HepG2 (cell line): ENCODE results near the gene POU5F1. TPM values are rescaled to one million over a fixed set of nuclear protein-coding genes. Genes with fewer than 3 reads are reported as not detected.
"Not testable (repeated sequence)": the region's sequence is repeated elsewhere in the genome, so short reads cannot be mapped to it uniquely, and the experiment has no call there.

Experiments used
- ATAC-seq: fragments of 200-7000 bp; cut with Tn5 transposase; 3 replicates; pipeline ENCODE4 v1.9.1; 2020; ENCODE audit warnings: mild to moderate bottlenecking, moderate library complexity
- BruUV-seq: library from RNA; stranded (reverse); fragments of 400-500 nt; replicated peaks from 2 replicates; lab custom pipeline; 2021; lab: Mats Ljungman, UMichigan
- CTCF ChIA-PET: fragments of 300-600 bp; formaldehyde crosslinking; extraction: SDS; loops from one replicate; lab custom pipeline; 2021; ENCODE audit warnings: low total read pairs, inconsistent platforms, low intra/inter-chr PET ratio; lab: Yijun Ruan, JAX
- POLR2A ChIA-PET: fragments of 350-600 bp; sonication (Branson Sonifier 250); formaldehyde crosslinking; loops from one replicate; lab custom pipeline; 2020; ENCODE audit warnings: antibody characterized with exemption, inconsistent platforms; lab: Yijun Ruan, JAX
- DNase-seq: peaks from one replicate; pipeline ENCODE4 v3.0.0-alpha.2; 2015; ENCODE audit warnings: low spot score
- FAIRE-seq: peaks from 3 replicates; lab custom pipeline; 2011; peaks lifted over from hg19 to GRCh38; lab: Jason Lieb, UNC
- H2AFZ ChIP-seq: one replicate; pipeline ENCODE4 v1.6.1; 2011; ENCODE audit warnings: low read length, inconsistent platforms
- H3K27ac ChIP-seq: fragments of 300-600 bp; 3 replicates; pipeline ENCODE4 v1.8.0; 2011; ENCODE audit warnings: mixed run types, mild to moderate bottlenecking, mixed read lengths, low read length, inconsistent platforms; ENCODE audit not compliant: insufficient read depth; ENCODE audit errors: extremely low read length
- H3K27me3 ChIP-seq, 2 experiments: fragments of 200-600 bp in 1 of 2; 2 replicates in 1 of 2; 3 replicates in 1 of 2; pipeline versions ENCODE4 v1.6.0 to v1.8.0; 2011; ENCODE audit warnings: low read length in 2 of 2, mild to moderate bottlenecking in 2 of 2, moderate library complexity in 2 of 2, inconsistent platforms in 1 of 2; ENCODE audit not compliant: insufficient read depth in 2 of 2, control insufficient read depth in 1 of 2
- H3K36me3 ChIP-seq, 2 experiments: fragments of 200-600 bp in 1 of 2; replicated peaks in 1 of 2; 2 replicates in 1 of 2; 3 replicates in 1 of 2; pipeline versions ENCODE4 v1.5.1 to v1.8.0; 2011; ENCODE audit warnings: low read length in 2 of 2, inconsistent platforms in 1 of 2; ENCODE audit not compliant: insufficient read depth in 2 of 2, control insufficient read depth in 1 of 2
- H3K4me1 ChIP-seq: 2 replicates; pipeline ENCODE4 v1.5.1; 2012; ENCODE audit warnings: low read length, inconsistent platforms; ENCODE audit not compliant: insufficient read depth
- H3K4me2 ChIP-seq: 2 replicates; pipeline ENCODE4 v1.6.0; 2011; ENCODE audit warnings: low read depth, low read length, inconsistent platforms
- H3K4me3 ChIP-seq, 3 experiments: fragments of 200-600 bp in 1 of 3; sonication (generic), shearing (Covaris generic) in 1 of 3; replicated peaks in 1 of 3; 2 replicates each; pipeline ENCODE4 v1.5.1; 2011 to 2016; ENCODE audit warnings: low read length in 3 of 3, inconsistent platforms in 2 of 3, low read depth in 2 of 3, mild to moderate bottlenecking in 2 of 3, control low read depth in 1 of 3, mixed read lengths in 1 of 3; ENCODE audit not compliant: insufficient read depth in 1 of 3
- H3K79me2 ChIP-seq: one replicate; pipeline ENCODE4 v1.6.1; 2011; ENCODE audit warnings: low read length, inconsistent platforms; ENCODE audit not compliant: insufficient read depth
- H3K9ac ChIP-seq: 2 replicates; pipeline ENCODE4 v1.6.0; 2011; ENCODE audit warnings: mild to moderate bottlenecking, low read depth, low read length, inconsistent platforms; ENCODE audit not compliant: insufficient read depth
- H3K9me3 ChIP-seq: 2 replicates; pipeline ENCODE4 v1.5.1; 2012; ENCODE audit warnings: mild to moderate bottlenecking, low read length
- H4K20me1 ChIP-seq: 2 replicates; pipeline ENCODE4 v1.6.0; 2011; ENCODE audit warnings: inconsistent platforms, mild to moderate bottlenecking, low read length, moderate library complexity; ENCODE audit not compliant: insufficient read depth
- MTA3 ChIP-seq: sonication (generic); formaldehyde crosslinking; IDR thresholded peaks from 2 replicates; pipeline ENCODE4 v1.4.0; 2020; ENCODE audit warnings: missing genetic modification reagents
- THYN1 ChIP-seq: sonication (generic); formaldehyde crosslinking; IDR thresholded peaks from 2 replicates; pipeline ENCODE4 v1.8.1; 2023; ENCODE audit warnings: low read depth, mild to moderate bottlenecking, moderate library complexity, missing genetic modification reagents, borderline replicate concordance
- ZMAT5 ChIP-seq: sonication (generic); formaldehyde crosslinking; IDR thresholded peaks from 2 replicates; pipeline ENCODE4 v1.5.0; 2020; ENCODE audit warnings: mild to moderate bottlenecking, low read depth, missing genetic modification reagents, borderline replicate concordance
- ZNF18 ChIP-seq: sonication (generic); formaldehyde crosslinking; IDR thresholded peaks from 2 replicates; pipeline ENCODE4 v1.8.0; 2022; ENCODE audit warnings: mild to moderate bottlenecking, missing genetic modification reagents; ENCODE audit not compliant: insufficient replicate concordance
- ZNF891 ChIP-seq: sonication (generic); formaldehyde crosslinking; IDR thresholded peaks from 2 replicates; pipeline ENCODE4 v1.5.0; 2020; ENCODE audit warnings: mild to moderate bottlenecking, missing genetic modification reagents
- WGBS: methylation state at CpG from one replicate; pipeline ENCODE4 v1.1.6; 2017; ENCODE audit warnings: low lambda C conversion rate; 5-methylcytosine and 5-hydroxymethylcytosine counted together
- in situ Hi-C: cut with HindIII; loops from 2 replicates; pipeline ENCODE4 v1.10.0; 2017; ENCODE audit warnings: low pct_unique_long_range_greater_than_20kb; ENCODE audit not compliant: extremely low pct_ligation_motif_present
- intact Hi-C: fragments of 100-400 bp; cut with micrococcal nuclease; formaldehyde crosslinking; loops from one replicate; pipeline ENCODE4 v1.10.0; 2022; ENCODE audit not compliant: unreplicated experiment
- polyA plus RNA-seq, 8 experiments: library from polyadenylated mRNA; depleted of rRNA in 3 of 8; stranded (reverse) in 7 of 8; unstranded in 1 of 8; fragments of >200 nt; fragmentation: Illumina TruSeq in 4 of 8; extraction: Trizol in 4 of 8; gene quantifications; 2 replicates each; pipeline versions ENCODE4 v1.2.1 to v1.2.3, GENCODE V29; 2011 to 2016; ENCODE audit warnings: low read depth in 4 of 8, missing spikeins in 1 of 8, mixed read lengths in 1 of 8; ENCODE audit not compliant: insufficient read depth in 1 of 8
- total RNA-seq, 5 experiments: library from RNA; depleted of rRNA; stranded (reverse); fragments of >200 nt; fragmentation: Illumina TruSeq; extraction: Trizol; gene quantifications; 2 replicates each; pipeline ENCODE4 v1.2.3, GENCODE V29; 2016; ENCODE audit warnings: low read depth in 1 of 5
- TF ChIP-seq, protein P1 (sequence below): IDR thresholded peaks from 2 replicates; pipeline ENCODE4 v1.6.1; 2016; ENCODE audit warnings: low read depth

POU5F1 gene
- total and polyA plus RNA-seq, 2 of the 13 experiments (the other 11 are each of a cell fraction or from before 2014, with no cell fraction given) = 2.5 to 7.2 TPM

- FAIRE-seq = not testable (repeated sequence)
Observed at GRCh38 chr6:31169858-31170599, 453 bp downstream of the POU5F1 start.

GRCh38 chr6:31169123-31169857, 1.2 kb downstream of the POU5F1 start:
- Histone ChIP-seq H3K27me3 (no peaks in the 10 kb centered on the region), H3K4me1 (no peaks in the 10 kb centered on the region), H3K4me3 (no peak overlapping the region), H3K79me2 (no peaks in the 10 kb centered on the region), H2AFZ (no peak overlapping the region), H3K4me2 (no peak overlapping the region), H4K20me1 (no peaks in the 10 kb centered on the region; the same call in 1 of the 2 replicates), H3K36me3 (peaks cover 6 to 15% of the 10 kb centered on the region in 2 experiments; a peak in 3 of 5 replicates), H3K9me3 (no peaks in the 10 kb centered on the region), H3K27ac (no peak overlapping the region), H3K9ac (no peak overlapping the region)
- FAIRE-seq (peak; percentile 28), ATAC-seq (no peak), DNase-seq (no peak)
- ChIA-PET POLR2A (no interaction called here), CTCF (no interaction called here)
- BruUV-seq = no TSS peak
- in situ Hi-C loops = no loop called here
- 79% methylated on average over 10 of the region's 10 CpGs for WGBS
- intact Hi-C loops = no loop called here
- TF ChIP-seq MTA3 (no peak), ZMAT5 (no peak), THYN1 (CRISPR knock-in tag) (no peak), ZNF18 (no peak)
- TF ChIP-seq, protein P1, sequence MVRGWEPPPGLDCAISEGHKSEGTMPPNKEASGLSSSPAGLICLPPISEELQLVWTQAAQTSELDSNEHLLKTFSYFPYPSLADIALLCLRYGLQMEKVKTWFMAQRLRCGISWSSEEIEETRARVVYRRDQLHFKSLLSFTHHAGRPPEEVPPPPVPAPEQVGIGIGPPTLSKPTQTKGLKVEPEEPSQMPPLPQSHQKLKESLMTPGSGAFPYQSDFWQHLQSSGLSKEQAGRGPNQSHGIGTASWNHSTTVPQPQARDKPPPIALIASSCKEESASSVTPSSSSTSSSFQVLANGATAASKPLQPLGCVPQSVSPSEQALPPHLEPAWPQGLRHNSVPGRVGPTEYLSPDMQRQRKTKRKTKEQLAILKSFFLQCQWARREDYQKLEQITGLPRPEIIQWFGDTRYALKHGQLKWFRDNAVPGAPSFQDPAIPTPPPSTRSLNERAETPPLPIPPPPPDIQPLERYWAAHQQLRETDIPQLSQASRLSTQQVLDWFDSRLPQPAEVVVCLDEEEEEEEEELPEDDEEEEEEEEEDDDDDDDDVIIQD (CRISPR knock-in tag) = no peak

More at GRCh38 chr6:31169858-31170599, 453 bp downstream of the POU5F1 start:
- H3K4me3 ChIP-seq, H3K79me2 ChIP-seq, H3K4me2 ChIP-seq, BruUV-seq, H4K20me1 ChIP-seq, intact Hi-C loops, H3K27ac ChIP-seq, H3K9me3 ChIP-seq, CTCF ChIA-PET, in situ Hi-C loops, POLR2A ChIA-PET, DNase-seq, H2AFZ ChIP-seq, H3K27me3 ChIP-seq, H3K9ac ChIP-seq, H3K4me1 ChIP-seq: not testable (repeated sequence)
- H3K36me3 ChIP-seq = peaks cover 8 to 20% of the 10 kb centered on the region in 2 experiments; a peak in 4 of 5 replicates
- 0 out of 2 replicates have a peak, but pooled peaks have one; percentile 34 for TF ChIP-seq ZNF891
- WGBS = 97% methylated on average over 16 of the region's 23 CpGs
- ATAC-seq = peak; percentile 10; the same call in 1 of the 3 replicates
